NK-92 treated with Interleukin-12 subunit alpha and Interleukin-12 subunit beta, amount 100 ng/mL, for 24 hours (cell line): ENCODE measurements around the gene PTCHD4.

ENCODE experiments used
- DNase-seq: peaks from one replicate; lab custom pipeline; 2025; lab: John Stamatoyannopoulos, UW

PTCHD4 gene

GRCh38 chr6:48099713-48100587 lies 11.0 kb downstream of the PTCHD4 start:
- DNase-seq = no peak

DNA sequence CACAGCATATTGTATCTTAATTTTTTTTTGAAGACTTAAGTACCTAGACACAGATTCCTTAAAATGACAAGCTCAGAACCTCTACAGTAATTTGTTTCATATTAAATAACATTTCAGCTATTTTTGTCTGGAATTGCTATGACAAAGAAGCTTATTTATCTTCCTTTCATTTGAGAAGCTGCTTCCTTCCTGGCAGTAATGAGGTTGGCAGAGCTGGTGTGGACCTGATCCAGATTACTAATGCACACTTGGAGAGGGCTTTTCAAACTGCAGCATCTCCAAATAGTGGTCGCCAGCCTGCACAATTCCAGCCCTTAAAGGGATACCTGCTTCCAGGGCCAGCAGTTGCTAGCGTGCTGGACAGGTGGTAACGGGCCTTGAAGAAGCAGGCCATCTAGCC lies 12.1 kb downstream of the PTCHD4 start:
- no peak for DNase-seq

- DNase-seq = no peak
These were observed 18.3 kb downstream of the PTCHD4 start for GRCh38 chr6:48092550-48093217.

- DNase-seq = no peak
These were observed 20.5 kb downstream of the PTCHD4 start for GRCh38 chr6:48090546-48090945.

DNA sequence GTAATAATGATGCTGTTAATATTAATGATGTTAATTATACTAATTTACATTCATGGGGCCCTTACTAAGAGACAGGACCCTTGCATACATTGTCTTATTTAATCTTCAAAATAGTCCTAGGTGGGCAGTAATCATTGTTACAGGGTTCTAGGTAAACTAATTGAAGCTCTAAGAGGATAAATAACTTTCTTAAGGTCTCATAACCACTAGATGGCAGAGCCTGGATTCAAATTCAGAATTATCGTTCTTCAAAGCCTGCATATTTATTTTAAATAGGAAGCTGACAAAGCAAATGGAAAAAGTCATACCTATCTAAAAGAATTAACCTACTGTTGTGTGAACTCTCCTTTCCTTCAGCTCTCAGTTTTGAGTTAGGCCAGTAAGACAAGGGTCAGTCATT lies 23.5 kb downstream of the PTCHD4 start:
- no peak for DNase-seq

- DNase-seq = no peak
These were observed 24.8 kb downstream of the PTCHD4 start for GRCh38 chr6:48086187-48086586.

GRCh38 chr6:48085131-48085741 lies 25.8 kb downstream of the PTCHD4 start:
- DNase-seq = no peak

DNA sequence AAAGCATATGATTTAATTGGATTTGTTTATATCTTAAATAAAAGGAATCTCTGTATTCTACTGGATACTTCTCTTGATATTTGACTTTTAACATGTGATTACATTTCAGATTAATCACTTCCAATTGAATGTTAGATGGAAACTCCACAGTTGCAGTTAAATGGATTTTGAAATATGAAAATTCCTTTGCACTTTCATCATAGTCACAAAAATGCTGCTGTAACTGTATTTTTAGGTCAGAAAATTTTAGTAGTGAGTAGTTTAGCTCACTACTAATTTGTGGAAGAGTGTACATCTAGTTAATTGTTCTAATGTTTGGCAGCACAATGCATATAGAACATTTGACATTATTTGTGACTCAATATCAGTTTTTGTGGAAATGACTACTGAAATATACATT lies 26.8 kb downstream of the PTCHD4 start:
- no peak for DNase-seq

DNA sequence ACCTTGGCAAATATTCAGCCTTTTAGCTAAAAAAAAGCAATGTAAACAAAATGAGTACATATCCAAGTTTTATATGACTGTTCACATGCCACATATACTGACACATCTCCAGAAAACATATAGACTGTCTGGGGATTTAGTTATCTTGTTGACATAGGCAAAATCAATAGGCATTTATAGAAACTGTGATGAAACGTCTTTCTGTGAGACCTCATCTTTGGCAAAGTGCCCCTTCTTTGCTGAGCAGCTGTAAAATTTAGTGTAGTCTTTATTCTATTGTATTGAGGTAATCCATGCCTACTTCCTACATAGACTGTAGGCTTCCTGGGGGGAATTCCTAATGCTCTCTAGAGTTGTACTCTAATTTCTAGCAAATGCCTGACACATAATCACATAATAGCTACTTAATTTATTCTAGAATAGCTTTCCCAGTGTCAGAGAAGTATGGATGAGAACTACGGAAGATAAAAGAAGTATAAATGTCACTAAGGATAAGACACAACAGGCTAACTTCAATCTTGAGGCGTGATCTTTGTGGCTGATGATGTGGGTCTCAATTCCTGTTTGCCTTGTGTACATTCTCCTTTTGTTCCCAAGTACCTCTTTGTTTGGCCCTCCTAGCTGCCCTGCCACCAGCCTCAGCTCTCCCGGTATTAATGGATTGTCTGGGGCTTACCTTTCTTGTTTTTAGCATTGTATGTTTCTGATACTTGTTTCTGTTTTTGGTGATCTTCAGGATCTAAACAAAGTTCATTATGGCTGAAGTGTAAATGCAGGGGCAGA lies 30.6 kb downstream of the PTCHD4 start:
- DNase-seq = no peak

GRCh38 chr6:48078120-48078519 lies 32.9 kb downstream of the PTCHD4 start:
- DNase-seq = no peak

- no peak for DNase-seq
These were observed 35.8 kb downstream of the PTCHD4 start for GRCh38 chr6:48075181-48075580.

- no peak for DNase-seq
These were observed 36.8 kb downstream of the PTCHD4 start for GRCh38 chr6:48073976-48074767.

DNA sequence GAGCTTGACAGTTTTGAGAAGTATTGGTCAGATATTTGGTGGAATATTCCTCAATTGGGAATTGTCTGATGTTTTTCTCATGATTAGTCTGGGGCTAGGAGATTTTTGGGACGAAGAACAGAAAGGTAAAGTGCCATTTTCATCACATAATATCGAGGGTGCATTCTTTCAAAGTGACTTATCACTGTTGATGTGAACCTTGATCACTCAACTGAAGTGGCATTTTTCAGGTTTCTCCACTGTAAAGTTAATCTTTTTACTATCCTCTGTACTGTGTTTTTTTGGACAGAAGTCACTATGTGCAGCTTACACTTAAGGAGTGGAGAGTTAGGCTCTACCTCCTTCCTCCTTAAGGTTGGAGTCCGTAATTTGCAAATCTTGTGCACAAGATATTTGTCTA lies 39.2 kb downstream of the PTCHD4 start:
- DNase-seq = no peak

DNA sequence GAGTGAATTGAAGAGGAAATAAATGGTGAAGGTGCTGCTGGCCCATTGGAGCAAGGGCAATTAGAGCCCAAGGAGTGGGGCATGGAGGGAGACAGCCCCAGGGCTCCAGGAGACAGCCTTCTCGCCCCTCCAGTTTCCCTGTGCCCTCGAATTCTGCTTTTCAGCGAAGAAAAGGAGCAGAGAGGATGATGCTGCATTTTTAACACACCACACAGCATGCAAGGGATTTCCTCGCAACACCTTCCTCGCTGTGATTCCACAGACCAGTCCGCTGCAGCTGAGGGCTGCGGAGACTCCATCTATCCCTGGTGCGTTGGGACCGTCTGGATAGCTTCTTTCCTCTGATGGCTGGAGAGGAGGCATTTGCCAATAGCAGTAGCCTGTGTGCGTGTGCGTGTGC lies 41.7 kb downstream of the PTCHD4 start:
- no peak for DNase-seq

- no peak for DNase-seq
These were observed 42.4 kb downstream of the PTCHD4 start for GRCh38 chr6:48068278-48069251.

- DNase-seq = no peak
These were observed 43.1 kb downstream of the PTCHD4 start for GRCh38 chr6:48067886-48068277.

GRCh38 chr6:48067148-48067712 lies 43.8 kb downstream of the PTCHD4 start:
- DNase-seq = no peak

DNA sequence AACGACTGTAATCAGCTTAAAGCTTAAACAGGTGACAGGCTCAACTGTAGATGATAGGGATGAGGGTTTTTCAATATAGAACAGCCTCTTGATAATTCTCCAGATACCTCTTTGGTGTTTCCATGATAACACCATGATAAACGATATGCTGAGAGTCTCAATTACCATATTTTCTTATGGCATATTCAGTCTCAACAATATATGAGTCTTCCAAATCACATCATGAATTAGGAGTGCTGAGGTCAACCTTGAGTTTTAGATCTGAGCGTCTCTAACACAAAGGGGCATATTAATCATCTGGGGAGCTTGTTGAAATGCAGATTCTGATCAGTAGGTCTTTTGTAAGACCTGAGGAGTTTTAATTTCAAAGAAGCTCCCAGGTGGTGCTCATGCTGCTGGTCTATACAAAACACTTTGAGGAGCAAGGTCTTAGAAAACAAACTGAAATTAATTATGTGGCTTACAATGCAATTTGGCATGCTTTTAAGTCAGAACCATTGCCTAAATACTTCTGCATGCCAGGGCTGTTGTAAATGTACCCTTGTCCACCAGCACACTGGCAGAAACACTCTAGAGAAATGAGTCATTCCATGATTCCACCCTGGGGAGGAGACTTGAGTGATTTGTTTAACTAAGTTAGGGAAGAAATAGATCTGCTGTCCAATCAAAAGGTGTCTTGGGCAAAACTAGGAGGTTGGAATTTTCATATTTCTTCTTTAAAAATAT lies 49.6 kb downstream of the PTCHD4 start:
- no peak for DNase-seq
